ENCODE measurements around the gene TSPAN32. TPM values are rescaled to one million over a fixed set of nuclear protein-coding genes. Genes with fewer than 3 reads are reported as not detected.

The TSPAN32 gene
- total RNA-seq, 1 experiment from 2014 or later = not detected

DNA sequence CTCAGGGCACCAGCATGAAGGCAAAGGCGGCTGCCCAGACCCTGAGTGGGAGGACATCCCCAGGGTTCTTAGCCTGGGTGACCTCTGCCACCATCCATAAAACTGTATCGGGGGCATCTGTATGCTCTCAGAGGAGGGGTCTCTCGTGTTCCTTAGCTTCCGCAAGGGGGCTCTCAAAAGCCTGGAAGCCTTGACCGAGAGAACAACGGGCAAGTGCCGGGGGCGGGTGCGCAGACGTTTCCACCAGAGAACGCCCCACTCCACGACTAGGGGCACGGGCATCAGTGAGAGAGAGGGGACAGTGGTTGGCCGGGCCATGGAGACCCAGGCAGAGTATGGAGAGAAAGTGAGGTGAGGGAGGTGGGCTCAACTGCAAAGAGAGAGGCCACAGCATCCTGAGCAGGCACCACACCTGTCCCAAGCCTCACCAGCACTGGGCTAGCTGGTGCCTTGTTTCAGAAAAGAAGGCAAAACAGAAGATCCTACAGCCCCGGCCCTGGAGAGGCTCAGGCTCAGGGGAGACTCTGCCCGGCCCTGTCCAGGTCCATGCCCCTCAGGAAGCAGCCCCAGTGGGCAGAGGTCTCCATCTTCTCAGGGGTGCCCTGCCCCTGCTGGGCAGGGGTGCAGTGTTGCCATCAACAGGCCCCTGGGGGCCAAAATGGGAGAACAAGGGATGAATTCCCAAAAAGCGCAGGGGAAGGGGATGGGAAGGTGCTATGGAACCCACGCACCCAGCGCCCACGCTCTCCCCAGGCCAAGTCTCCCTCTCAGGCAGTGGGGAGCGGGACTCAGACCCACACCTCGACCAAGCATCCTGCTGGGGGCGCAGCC lies 5.9 kb downstream of the TSPAN32 start:
- intact Hi-C loops (cut with micrococcal nuclease; ENCODE audit: unreplicated experiment) = no loop called here
- ATAC-seq (no peak), DNase-seq (ENCODE audit: low read depth, low spot score) (no peak)
- no peaks in the 10 kb centered on the region for H3K27me3 ChIP-seq (ENCODE audit: control insufficient read depth, insufficient read depth, low read length)
- no TSS peak for BruUV-seq (replicated peaks)
- no peak overlapping the region for H3K27ac ChIP-seq (ENCODE audit: low read length)
- ChIA-PET POLR2A (no interaction called here), CTCF (interaction anchor here (3.9 kb wide), 1 partner anchor 113 kb away, joined by 102 read pairs; no protein-coding TSS in a partner anchor)
- TF ChIP-seq, protein P1, sequence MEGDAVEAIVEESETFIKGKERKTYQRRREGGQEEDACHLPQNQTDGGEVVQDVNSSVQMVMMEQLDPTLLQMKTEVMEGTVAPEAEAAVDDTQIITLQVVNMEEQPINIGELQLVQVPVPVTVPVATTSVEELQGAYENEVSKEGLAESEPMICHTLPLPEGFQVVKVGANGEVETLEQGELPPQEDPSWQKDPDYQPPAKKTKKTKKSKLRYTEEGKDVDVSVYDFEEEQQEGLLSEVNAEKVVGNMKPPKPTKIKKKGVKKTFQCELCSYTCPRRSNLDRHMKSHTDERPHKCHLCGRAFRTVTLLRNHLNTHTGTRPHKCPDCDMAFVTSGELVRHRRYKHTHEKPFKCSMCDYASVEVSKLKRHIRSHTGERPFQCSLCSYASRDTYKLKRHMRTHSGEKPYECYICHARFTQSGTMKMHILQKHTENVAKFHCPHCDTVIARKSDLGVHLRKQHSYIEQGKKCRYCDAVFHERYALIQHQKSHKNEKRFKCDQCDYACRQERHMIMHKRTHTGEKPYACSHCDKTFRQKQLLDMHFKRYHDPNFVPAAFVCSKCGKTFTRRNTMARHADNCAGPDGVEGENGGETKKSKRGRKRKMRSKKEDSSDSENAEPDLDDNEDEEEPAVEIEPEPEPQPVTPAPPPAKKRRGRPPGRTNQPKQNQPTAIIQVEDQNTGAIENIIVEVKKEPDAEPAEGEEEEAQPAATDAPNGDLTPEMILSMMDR (IDR thresholded peaks at IDR 0.05) = no peak
- no peak for TF ChIP-seq POLR2AphosphoS5 (IDR thresholded peaks at IDR 0.05; ENCODE audit: low read depth, low read length)
- peaks cover 6% of the 10 kb centered on the region; the same call in 1 of the 2 replicates for H3K4me1 ChIP-seq (ENCODE audit: control insufficient read depth, insufficient read depth, low read length)
- in situ Hi-C loops (cut with HindIII; ENCODE audit: low pct_unique_long_range_greater_than_20kb, low sequenced_read_pairs) = no loop called here
- no peaks in the 10 kb centered on the region for H3K36me3 ChIP-seq (ENCODE audit: control insufficient read depth, insufficient read depth, low read length)
- H3K4me3 ChIP-seq (ENCODE audit: low read depth in 2 of 2, low read length in 2 of 2) = no peak overlapping the region
- H3K9me3 ChIP-seq (ENCODE audit: control insufficient read depth, insufficient read depth, low read depth, low read length) = no peaks in the 10 kb centered on the region

DNA sequence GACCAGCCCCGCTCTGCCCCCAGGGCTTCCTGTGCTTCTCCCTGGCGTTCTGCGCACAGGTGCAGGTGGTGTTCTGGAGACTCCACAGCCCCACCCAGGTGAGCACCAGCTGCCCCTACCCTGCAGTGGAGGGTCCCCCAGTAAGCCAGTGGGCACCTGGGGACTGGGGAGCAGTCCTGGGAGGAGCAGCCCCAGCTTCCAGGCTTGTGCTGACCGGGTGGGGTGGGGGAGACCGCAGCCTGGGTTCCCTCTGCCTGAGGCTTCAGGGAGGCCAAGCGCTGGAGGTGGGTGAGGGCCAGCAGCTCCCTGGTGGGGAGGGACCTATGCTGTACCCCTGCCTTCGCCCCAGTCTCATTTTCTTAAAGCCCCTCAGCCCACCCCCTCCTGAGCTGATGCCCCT lies 6.9 kb downstream of the TSPAN32 start:
- intact Hi-C loops (cut with micrococcal nuclease; ENCODE audit: unreplicated experiment) = no loop called here

More for the DNA sequence above, 6.9 kb downstream of the TSPAN32 start:
- H3K4me3 ChIP-seq (ENCODE audit: low read depth in 2 of 2, low read length in 2 of 2) = no peak overlapping the region
- in situ Hi-C loops (cut with HindIII; ENCODE audit: low pct_unique_long_range_greater_than_20kb, low sequenced_read_pairs) = no loop called here
- BruUV-seq (replicated peaks) = no TSS peak
- DNase-seq (ENCODE audit: low read depth, low spot score) = no peak
- no peak overlapping the region for H3K27ac ChIP-seq (ENCODE audit: low read length)
- H3K4me1 ChIP-seq (ENCODE audit: control insufficient read depth, insufficient read depth, low read length) = peaks cover 6% of the 10 kb centered on the region; the same call in 1 of the 2 replicates
- no peaks in the 10 kb centered on the region for H3K27me3 ChIP-seq (ENCODE audit: control insufficient read depth, insufficient read depth, low read length)
- H3K36me3 ChIP-seq (ENCODE audit: control insufficient read depth, insufficient read depth, low read length) = no peaks in the 10 kb centered on the region
- H3K9me3 ChIP-seq (ENCODE audit: control insufficient read depth, insufficient read depth, low read depth, low read length) = no peaks in the 10 kb centered on the region
- ChIA-PET CTCF (interaction anchor here (0.6 to 1.4 kb wide), 2 partner anchors 111 to 223 kb away, joined by 3 to 4 read pairs; no protein-coding TSS in a partner anchor), POLR2A (interaction anchor here (0.5 kb wide), 1 partner anchor 90 kb away, joined by 4 read pairs; no protein-coding TSS in a partner anchor)
- no peak for ATAC-seq
- TF ChIP-seq TCF7L2 (IDR thresholded peaks at IDR 0.05; ENCODE audit: low read depth, low read length) = no peak
- TF ChIP-seq SIN3A (IDR thresholded peaks at IDR 0.05; ENCODE audit: borderline replicate concordance, insufficient read depth, low read depth, low read length) = no peak
- TF ChIP-seq, protein P2, sequence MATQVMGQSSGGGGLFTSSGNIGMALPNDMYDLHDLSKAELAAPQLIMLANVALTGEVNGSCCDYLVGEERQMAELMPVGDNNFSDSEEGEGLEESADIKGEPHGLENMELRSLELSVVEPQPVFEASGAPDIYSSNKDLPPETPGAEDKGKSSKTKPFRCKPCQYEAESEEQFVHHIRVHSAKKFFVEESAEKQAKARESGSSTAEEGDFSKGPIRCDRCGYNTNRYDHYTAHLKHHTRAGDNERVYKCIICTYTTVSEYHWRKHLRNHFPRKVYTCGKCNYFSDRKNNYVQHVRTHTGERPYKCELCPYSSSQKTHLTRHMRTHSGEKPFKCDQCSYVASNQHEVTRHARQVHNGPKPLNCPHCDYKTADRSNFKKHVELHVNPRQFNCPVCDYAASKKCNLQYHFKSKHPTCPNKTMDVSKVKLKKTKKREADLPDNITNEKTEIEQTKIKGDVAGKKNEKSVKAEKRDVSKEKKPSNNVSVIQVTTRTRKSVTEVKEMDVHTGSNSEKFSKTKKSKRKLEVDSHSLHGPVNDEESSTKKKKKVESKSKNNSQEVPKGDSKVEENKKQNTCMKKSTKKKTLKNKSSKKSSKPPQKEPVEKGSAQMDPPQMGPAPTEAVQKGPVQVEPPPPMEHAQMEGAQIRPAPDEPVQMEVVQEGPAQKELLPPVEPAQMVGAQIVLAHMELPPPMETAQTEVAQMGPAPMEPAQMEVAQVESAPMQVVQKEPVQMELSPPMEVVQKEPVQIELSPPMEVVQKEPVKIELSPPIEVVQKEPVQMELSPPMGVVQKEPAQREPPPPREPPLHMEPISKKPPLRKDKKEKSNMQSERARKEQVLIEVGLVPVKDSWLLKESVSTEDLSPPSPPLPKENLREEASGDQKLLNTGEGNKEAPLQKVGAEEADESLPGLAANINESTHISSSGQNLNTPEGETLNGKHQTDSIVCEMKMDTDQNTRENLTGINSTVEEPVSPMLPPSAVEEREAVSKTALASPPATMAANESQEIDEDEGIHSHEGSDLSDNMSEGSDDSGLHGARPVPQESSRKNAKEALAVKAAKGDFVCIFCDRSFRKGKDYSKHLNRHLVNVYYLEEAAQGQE (IDR thresholded peaks at IDR 0.05; ENCODE audit: insufficient read depth in 1 of 2, low read depth in 2 of 2, low read length in 1 of 2) = no peak
- TF ChIP-seq, protein P1 (IDR thresholded peaks at IDR 0.05) = no peak
- TF ChIP-seq POLR2AphosphoS5 (IDR thresholded peaks at IDR 0.05; ENCODE audit: low read depth, low read length) = no peak
